A549 (cell line): ENCODE measurements around the gene RPL13. TPM values are rescaled to one million over a fixed set of nuclear protein-coding genes. Genes with fewer than 3 reads are reported as not detected.

ENCODE experiments used
- ATAC-seq, 2 experiments: fragments of 200-7000 bp in 1 of 2; fragments of >200 bp in 1 of 2; cut with Nextera tagmentation in 1 of 2; cut with Tn5 transposase in 1 of 2; 3 replicates each; pipeline versions ENCODE4 v1.8.0 to v1.9.1; 2018 to 2020; ENCODE audit warnings: mild to moderate bottlenecking in 1 of 2, moderate library complexity in 1 of 2
- CTCF ChIA-PET: fragments of 300-600 bp; sonication (Branson Sonifier 250); formaldehyde crosslinking; extraction: SDS; loops from one replicate; lab custom pipeline; 2021; ENCODE audit warnings: antibody characterized with exemption, inconsistent platforms; lab: Yijun Ruan, JAX
- POLR2A ChIA-PET: fragments of 350-600 bp; formaldehyde crosslinking; extraction: SDS; loops from one replicate; lab custom pipeline; 2021; ENCODE audit warnings: antibody characterized with exemption, inconsistent platforms; lab: Yijun Ruan, JAX
- DNase-seq, 2 experiments: peaks; one replicate each; pipeline versions ENCODE4 v3.0.0 to v3.0.0-alpha.2; 2011 to 2016; ENCODE audit warnings: low read depth in 1 of 2, low spot score in 1 of 2
- FAIRE-seq: peaks from 2 replicates; lab custom pipeline; 2011; peaks lifted over from hg19 to GRCh38; lab: Jason Lieb, UNC
- H3K27ac ChIP-seq, 2 experiments: fragments of >200 bp; sonication (Bioruptor Twin); formaldehyde crosslinking; 3 replicates each; pipeline ENCODE4 v1.5.1; 2016 to 2017
- H3K4me1 ChIP-seq: fragments of >200 bp; sonication (Bioruptor Twin); formaldehyde crosslinking; 3 replicates; pipeline ENCODE4 v1.6.1; 2016
- H3K4me2 ChIP-seq: fragments of >200 bp; sonication (Bioruptor Twin); formaldehyde crosslinking; 3 replicates; pipeline ENCODE4 v1.6.1; 2016
- H3K4me3 ChIP-seq: fragments of >200 bp; sonication (Bioruptor Twin); formaldehyde crosslinking; 3 replicates; pipeline ENCODE4 v1.5.1; 2016
- H3K9me3 ChIP-seq: fragments of >200 bp; sonication (Bioruptor Twin); formaldehyde crosslinking; 3 replicates; pipeline ENCODE4 v1.6.1; 2016
- CBX8 ChIP-seq: fragments of 200-600 bp; sonication (generic); IDR thresholded peaks from 2 replicates; pipeline ENCODE4 v1.6.1; 2016
- CHD2 ChIP-seq: fragments of 150-350 bp; IDR thresholded peaks from 2 replicates; pipeline ENCODE4 v1.6.1; 2014; ENCODE audit warnings: low read length; ENCODE audit not compliant: partially characterized antibody
- CHD4 ChIP-seq: fragments of 200-600 bp; sonication (generic); IDR thresholded peaks from 2 replicates; pipeline ENCODE4 v1.6.1; 2016; ENCODE audit warnings: antibody characterized with exemption, mild to moderate bottlenecking, borderline replicate concordance
- EHMT2 ChIP-seq: fragments of 200-600 bp; sonication (generic); IDR thresholded peaks from 2 replicates; pipeline ENCODE4 v1.6.1; 2016; ENCODE audit warnings: antibody characterized with exemption, low read depth, mild to moderate bottlenecking, moderate library complexity
- ESRRA ChIP-seq: fragments of 150-350 bp; IDR thresholded peaks from 2 replicates; pipeline ENCODE4 v1.6.1; 2014; ENCODE audit warnings: mild to moderate bottlenecking, low read length, borderline replicate concordance
- FOSB ChIP-seq: fragments of 250-450 bp; sonication (Bioruptor Pico); IDR thresholded peaks from 2 replicates; pipeline ENCODE4 v1.5.0; 2020; ENCODE audit warnings: mild to moderate bottlenecking, moderate library complexity
- FOSL2 ChIP-seq, 2 experiments: fragments of 450-650 bp in 1 of 2; fragments of >200 bp in 1 of 2; sonication (Bioruptor Twin) in 1 of 2; formaldehyde crosslinking; IDR thresholded peaks; 2 replicates each; pipeline versions ENCODE4 v1.5.0 to v1.6.1; 2016 to 2020; ENCODE audit warnings: mild to moderate bottlenecking in 1 of 2, moderate library complexity in 1 of 2
- HDAC2 ChIP-seq: fragments of 200-600 bp; sonication (generic); IDR thresholded peaks from 2 replicates; pipeline ENCODE4 v1.6.1; 2016
- HOXB5 ChIP-seq: fragments of 250-450 bp; sonication (Bioruptor Pico); IDR thresholded peaks from 2 replicates; pipeline ENCODE4 v1.5.0; 2020; ENCODE audit warnings: mild to moderate bottlenecking, moderate library complexity
- JUN ChIP-seq, 2 experiments: fragments of >200 bp; sonication (Bioruptor Twin); formaldehyde crosslinking; IDR thresholded peaks; 2 replicates in 1 of 2; 3 replicates in 1 of 2; pipeline ENCODE4 v1.6.1; 2016 to 2017
- MAFK ChIP-seq: fragments of 450-650 bp; IDR thresholded peaks from 2 replicates; pipeline ENCODE4 v1.6.1; 2014; ENCODE audit not compliant: partially characterized antibody
- MAZ ChIP-seq: fragments of 150-350 bp; IDR thresholded peaks from 2 replicates; pipeline ENCODE4 v1.6.1; 2014; ENCODE audit warnings: antibody characterized with exemption, low read depth, low read length, borderline replicate concordance
- MYC ChIP-seq: IDR thresholded peaks from 2 replicates; pipeline ENCODE4 v1.6.1; 2012; ENCODE audit warnings: mild to moderate bottlenecking, inconsistent platforms, low read length, improper control_type of control experiment, borderline replicate concordance
- NFE2L2 ChIP-seq: fragments of 150-350 bp; conservative IDR thresholded peaks from 2 replicates; pipeline ENCODE4 v1.6.1; 2014; ENCODE audit warnings: low read length
- PHF8 ChIP-seq: fragments of 200-600 bp; sonication (generic); IDR thresholded peaks from 2 replicates; pipeline ENCODE4 v1.6.1; 2016; ENCODE audit warnings: low read depth, mild to moderate bottlenecking, antibody characterized with exemption, moderate library complexity, borderline replicate concordance
- POLR2A ChIP-seq: IDR thresholded peaks from 2 replicates; pipeline ENCODE4 v1.6.1; 2012; ENCODE audit warnings: mild to moderate bottlenecking, low read length
- POLR2AphosphoS2 ChIP-seq: conservative IDR thresholded peaks from 2 replicates; pipeline ENCODE4 v1.6.1; 2012; ENCODE audit warnings: low read length, improper control_type of control experiment, inconsistent platforms
- RCOR1 ChIP-seq: fragments of 150-350 bp; IDR thresholded peaks from 2 replicates; pipeline ENCODE4 v1.6.1; 2014; ENCODE audit warnings: antibody characterized with exemption, low read length, low read depth
- RNF2 ChIP-seq: fragments of 200-600 bp; sonication (generic); IDR thresholded peaks from 2 replicates; pipeline ENCODE4 v1.6.1; 2016; ENCODE audit warnings: low read depth, mild to moderate bottlenecking, antibody characterized with exemption, moderate library complexity, borderline replicate concordance
- SMC3 ChIP-seq: fragments of >200 bp; sonication (Bioruptor Twin); formaldehyde crosslinking; IDR thresholded peaks from 3 replicates; pipeline ENCODE4 v1.6.1; 2018; ENCODE audit warnings: inconsistent platforms
- SREBF2 ChIP-seq: fragments of 450-650 bp; IDR thresholded peaks from 2 replicates; pipeline ENCODE4 v1.6.1; 2014; ENCODE audit warnings: mild to moderate bottlenecking, moderate library complexity
- TP53 ChIP-seq: fragments of 250-450 bp; sonication (Bioruptor Pico); IDR thresholded peaks from 2 replicates; pipeline ENCODE4 v1.5.0; 2021; ENCODE audit warnings: mild to moderate bottlenecking, moderate library complexity
- ZSCAN20 ChIP-seq: fragments of 250-450 bp; sonication (Bioruptor Pico); IDR thresholded peaks from 2 replicates; pipeline ENCODE4 v1.8.0; 2022; ENCODE audit warnings: mild to moderate bottlenecking, moderate library complexity
- WGBS: methylation state at CpG from one replicate; pipeline ENCODE4 v1.1.6; 2017; ENCODE audit errors: missing lambda C conversion rate; 5-methylcytosine and 5-hydroxymethylcytosine counted together
- polyA plus RNA-seq, 4 experiments: library from polyadenylated mRNA; depleted of rRNA in 3 of 4; stranded (reverse); fragments of >200 nt; fragmentation: RNase III in 1 of 4; extraction: RNeasy Plus Mini Kit Qiagen cat#74134 plus additional on column Dnase treatment in 1 of 4; gene quantifications; 2 replicates in 3 of 4; 3 replicates in 1 of 4; pipeline ENCODE4 v1.2.3, GENCODE V29; 2011 to 2017
- TF ChIP-seq, protein P1 (sequence below): fragments of 200-600 bp; sonication (generic); IDR thresholded peaks from 2 replicates; pipeline ENCODE4 v1.6.1; 2016; ENCODE audit warnings: antibody characterized with exemption, mild to moderate bottlenecking, moderate library complexity
- TF ChIP-seq, protein P2 (sequence below): fragments of 250-450 bp; sonication (Bioruptor Pico); IDR thresholded peaks from 2 replicates; pipeline ENCODE4 v1.5.0; 2020; ENCODE audit warnings: low read depth, mild to moderate bottlenecking, moderate library complexity

The RPL13 gene
- polyA plus RNA-seq, 2 of the 4 experiments (the other 2 are of a cell fraction): 2,911 to 3,044 TPM

DNA sequence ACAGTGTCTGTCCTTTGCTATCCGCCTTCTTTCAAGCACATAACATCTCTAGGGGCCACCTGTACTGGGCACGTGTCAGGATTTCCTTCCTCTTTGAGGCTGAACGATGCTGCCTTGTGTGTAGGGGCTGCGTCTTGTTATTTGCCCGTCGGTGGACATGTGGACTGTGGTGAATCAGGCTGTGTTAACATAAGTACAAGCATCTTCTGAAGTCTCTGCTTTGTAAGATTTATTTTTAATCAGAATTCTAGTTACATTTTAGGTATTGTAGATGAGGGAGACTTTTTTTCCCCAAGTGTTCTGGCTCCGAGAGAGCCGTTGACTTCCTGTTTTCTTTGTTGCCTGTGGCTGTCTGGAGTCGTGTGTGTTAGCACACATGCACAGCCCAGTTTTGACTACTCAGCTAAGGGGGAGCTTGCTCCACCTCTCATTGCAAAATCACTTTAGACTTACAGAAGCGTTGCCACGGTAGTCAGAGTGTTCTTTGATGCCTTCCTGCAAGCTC lies 26.2 kb upstream of the RPL13 start (continued):
- TF ChIP-seq, protein P1, sequence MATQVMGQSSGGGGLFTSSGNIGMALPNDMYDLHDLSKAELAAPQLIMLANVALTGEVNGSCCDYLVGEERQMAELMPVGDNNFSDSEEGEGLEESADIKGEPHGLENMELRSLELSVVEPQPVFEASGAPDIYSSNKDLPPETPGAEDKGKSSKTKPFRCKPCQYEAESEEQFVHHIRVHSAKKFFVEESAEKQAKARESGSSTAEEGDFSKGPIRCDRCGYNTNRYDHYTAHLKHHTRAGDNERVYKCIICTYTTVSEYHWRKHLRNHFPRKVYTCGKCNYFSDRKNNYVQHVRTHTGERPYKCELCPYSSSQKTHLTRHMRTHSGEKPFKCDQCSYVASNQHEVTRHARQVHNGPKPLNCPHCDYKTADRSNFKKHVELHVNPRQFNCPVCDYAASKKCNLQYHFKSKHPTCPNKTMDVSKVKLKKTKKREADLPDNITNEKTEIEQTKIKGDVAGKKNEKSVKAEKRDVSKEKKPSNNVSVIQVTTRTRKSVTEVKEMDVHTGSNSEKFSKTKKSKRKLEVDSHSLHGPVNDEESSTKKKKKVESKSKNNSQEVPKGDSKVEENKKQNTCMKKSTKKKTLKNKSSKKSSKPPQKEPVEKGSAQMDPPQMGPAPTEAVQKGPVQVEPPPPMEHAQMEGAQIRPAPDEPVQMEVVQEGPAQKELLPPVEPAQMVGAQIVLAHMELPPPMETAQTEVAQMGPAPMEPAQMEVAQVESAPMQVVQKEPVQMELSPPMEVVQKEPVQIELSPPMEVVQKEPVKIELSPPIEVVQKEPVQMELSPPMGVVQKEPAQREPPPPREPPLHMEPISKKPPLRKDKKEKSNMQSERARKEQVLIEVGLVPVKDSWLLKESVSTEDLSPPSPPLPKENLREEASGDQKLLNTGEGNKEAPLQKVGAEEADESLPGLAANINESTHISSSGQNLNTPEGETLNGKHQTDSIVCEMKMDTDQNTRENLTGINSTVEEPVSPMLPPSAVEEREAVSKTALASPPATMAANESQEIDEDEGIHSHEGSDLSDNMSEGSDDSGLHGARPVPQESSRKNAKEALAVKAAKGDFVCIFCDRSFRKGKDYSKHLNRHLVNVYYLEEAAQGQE: no peak
- TF ChIP-seq RCOR1: no peak
- TF ChIP-seq RNF2: no peak
- no peak for TF ChIP-seq NFE2L2

DNA sequence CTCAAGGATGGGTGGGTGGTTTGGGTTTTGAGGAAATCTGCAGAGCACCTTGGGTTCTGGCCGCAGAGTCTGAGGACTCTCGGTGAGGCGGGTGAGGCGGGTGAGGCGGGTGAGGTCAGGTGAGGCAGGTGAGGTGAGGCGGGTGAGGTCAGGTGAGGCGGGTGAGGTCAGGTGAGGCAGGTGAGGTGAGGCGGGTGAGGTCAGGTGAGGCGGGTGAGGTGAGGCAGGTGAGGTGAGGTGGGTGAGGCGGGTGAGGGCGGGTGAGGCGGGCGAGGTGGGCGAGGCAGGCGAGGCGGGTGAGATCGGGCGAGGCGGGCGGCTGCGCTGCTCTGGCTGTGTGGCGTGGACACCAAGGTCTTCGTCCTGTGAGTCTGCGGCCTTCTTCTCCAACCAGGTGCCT lies 24.1 kb upstream of the RPL13 start:
- 89% methylated on average over 21 of the region's 24 CpGs for WGBS

DNA sequence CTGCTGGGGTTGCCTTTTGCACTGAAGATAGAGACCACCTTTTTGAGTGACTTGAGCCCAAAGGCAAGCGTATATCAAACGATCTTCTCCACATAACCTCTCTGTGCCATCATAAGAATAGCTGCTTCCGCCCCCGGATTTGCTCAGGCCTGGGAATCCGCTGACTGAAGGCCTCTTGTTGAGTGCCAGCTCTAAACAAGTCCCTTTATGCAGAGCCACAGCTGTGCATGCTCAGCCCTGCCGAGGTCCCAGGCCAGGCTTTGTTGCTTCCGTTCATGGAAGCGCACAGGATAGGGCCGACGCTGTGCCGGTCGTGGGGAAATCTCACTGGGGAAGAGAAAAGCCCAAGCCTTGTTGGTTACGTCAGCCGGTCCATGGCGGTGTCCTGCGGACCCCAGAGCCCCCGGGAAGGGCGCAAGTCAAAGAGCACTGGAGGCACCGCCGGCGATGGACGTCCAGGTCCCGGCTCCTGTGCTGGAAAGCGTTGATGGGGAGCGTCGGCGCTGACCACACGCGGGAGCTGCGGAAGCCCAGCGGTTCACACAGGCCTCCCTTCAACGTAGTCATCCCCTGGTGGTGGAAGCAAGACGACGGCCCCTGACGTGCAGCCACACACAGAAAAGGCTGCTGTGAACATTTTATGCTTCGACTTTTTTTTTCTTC lies 23.5 kb upstream of the RPL13 start:
- ATAC-seq (no peak; a peak in 2 of 6 replicates), DNase-seq (no peak), FAIRE-seq (no peak)
- no peak for TF ChIP-seq TP53 (CRISPR knock-in tag)
- no peak for TF ChIP-seq ZSCAN20
- TF ChIP-seq CBX8: no peak
- TF ChIP-seq MAFK: no peak
- TF ChIP-seq EHMT2: no peak
- TF ChIP-seq POLR2A: no peak
- no peak for TF ChIP-seq ESRRA
- TF ChIP-seq FOSB (CRISPR knock-in tag): no peak
- no peak for TF ChIP-seq CHD2
- no peak for TF ChIP-seq JUN (IDR thresholded peaks at IDR 0.05)
- no peak for TF ChIP-seq HDAC2
- no peak for TF ChIP-seq FOSL2 (IDR thresholded peaks at IDR 0.05)
- no peak for TF ChIP-seq FOSL2 (CRISPR knock-in tag; IDR thresholded peaks at IDR 0.05)
- no peak for TF ChIP-seq CHD4
- TF ChIP-seq HOXB5 (CRISPR knock-in tag): no peak
- no peak for TF ChIP-seq MAZ
- TF ChIP-seq, protein P2, sequence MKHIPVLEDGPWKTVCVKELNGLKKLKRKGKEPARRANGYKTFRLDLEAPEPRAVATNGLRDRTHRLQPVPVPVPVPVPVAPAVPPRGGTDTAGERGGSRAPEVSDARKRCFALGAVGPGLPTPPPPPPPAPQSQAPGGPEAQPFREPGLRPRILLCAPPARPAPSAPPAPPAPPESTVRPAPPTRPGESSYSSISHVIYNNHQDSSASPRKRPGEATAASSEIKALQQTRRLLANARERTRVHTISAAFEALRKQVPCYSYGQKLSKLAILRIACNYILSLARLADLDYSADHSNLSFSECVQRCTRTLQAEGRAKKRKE (CRISPR knock-in tag): no peak
- H3K9me3 ChIP-seq: no peaks in the 10 kb centered on the region
- CTCF ChIA-PET: interaction anchor here (1.3 to 1.5 kb wide), 2 partner anchors 11 to 13 kb away, joined by 3 to 5 read pairs; no protein-coding TSS in a partner anchor
- H3K4me1 ChIP-seq: no peaks in the 10 kb centered on the region
- POLR2A ChIA-PET: no interaction called here
- no peak overlapping the region for H3K4me2 ChIP-seq
- H3K4me3 ChIP-seq: no peak overlapping the region
- WGBS: 93% methylated on average over 26 of the region's 36 CpGs
- no peak overlapping the region for H3K27ac ChIP-seq

More for the DNA sequence above, 24.1 kb upstream of the RPL13 start:
- no peak for ATAC-seq
- ChIA-PET CTCF (interaction anchor here (1.3 to 1.5 kb wide), 2 partner anchors 12 to 13 kb away, joined by 3 to 5 read pairs; no protein-coding TSS in a partner anchor), POLR2A (no interaction called here)
- no peak overlapping the region for H3K4me2 ChIP-seq
- TF ChIP-seq, protein P1: no peak
- TF ChIP-seq SMC3 (no peak), POLR2AphosphoS2 (no peak), SREBF2 (no peak), PHF8 (no peak), POLR2A (no peak), MYC (no peak)
- H3K4me3 ChIP-seq: no peak overlapping the region
- no peak overlapping the region for H3K27ac ChIP-seq
- no peak for DNase-seq
- FAIRE-seq: no peak
- no peaks in the 10 kb centered on the region for H3K9me3 ChIP-seq
- no peaks in the 10 kb centered on the region for H3K4me1 ChIP-seq
